SK-N-SH (cell line): ENCODE measurements around the gene FBXO7. TPM values are rescaled to one million over a fixed set of nuclear protein-coding genes. Genes with fewer than 3 reads are reported as not detected.

Experiments used
- CTCF ChIA-PET: fragments of 300-600, 350-600 bp; formaldehyde crosslinking; extraction: SDS; loops from one replicate; lab custom pipeline; 2021; lab: Yijun Ruan, JAX
- POLR2A ChIA-PET: fragments of 350-600 bp; sonication (Branson Sonifier 250); formaldehyde crosslinking; extraction: SDS; loops from one replicate; lab custom pipeline; 2020; ENCODE audit warnings: antibody characterized with exemption, inconsistent platforms; lab: Yijun Ruan, JAX
- DNase-seq: peaks from one replicate; pipeline ENCODE4 v3.0.0; 2012
- H2AFZ ChIP-seq: fragments of 200-600 bp; sonication (generic); 2 replicates; pipeline ENCODE4 v1.8.1; 2016; ENCODE audit warnings: antibody characterized with exemption, mild to moderate bottlenecking, low read depth
- H3F3A ChIP-seq: fragments of 200-600 bp; sonication (generic); replicated peaks from 2 replicates; pipeline ENCODE3; 2016; ENCODE audit warnings: antibody characterized with exemption, mild to moderate bottlenecking; ENCODE audit not compliant: insufficient read depth
- H3K27ac ChIP-seq, 2 experiments: fragments of 200-500 bp in 1 of 2; fragments of 200-600 bp in 1 of 2; sonication (Bioruptor generic) in 1 of 2; sonication (generic), shearing (Covaris generic) in 1 of 2; 2 replicates each; pipeline versions ENCODE4 v1.5.1 to v1.6.1; 2014 to 2016; ENCODE audit warnings: low read depth in 2 of 2, inconsistent platforms in 1 of 2, low read length in 1 of 2, mild to moderate bottlenecking in 1 of 2, mixed read lengths in 1 of 2
- H3K27me3 ChIP-seq: fragments of 200-600 bp; sonication (generic), shearing (Covaris generic); 2 replicates; pipeline ENCODE4 v1.6.1; 2016; ENCODE audit warnings: mixed run types; ENCODE audit not compliant: insufficient read depth
- H3K36me3 ChIP-seq, 2 experiments: fragments of 200-500 bp in 1 of 2; fragments of 200-600 bp in 1 of 2; sonication (Bioruptor generic) in 1 of 2; sonication (generic) in 1 of 2; replicated peaks in 1 of 2; 2 replicates each; pipeline versions ENCODE3 to v1.5.1; 2014 to 2016; ENCODE audit warnings: low read length in 1 of 2, mild to moderate bottlenecking in 1 of 2; ENCODE audit not compliant: insufficient read depth in 2 of 2, control insufficient read depth in 1 of 2
- H3K4me1 ChIP-seq, 2 experiments: fragments of 200-500 bp in 1 of 2; fragments of 200-600 bp in 1 of 2; sonication (Bioruptor generic) in 1 of 2; sonication (generic), shearing (Covaris generic) in 1 of 2; 2 replicates each; pipeline versions ENCODE4 v1.5.1 to v1.6.1; 2014 to 2016; ENCODE audit warnings: low read depth in 1 of 2, low read length in 1 of 2, mixed run types in 1 of 2; ENCODE audit not compliant: insufficient read depth in 2 of 2, control insufficient read depth in 1 of 2
- H3K4me2 ChIP-seq: fragments of 200-600 bp; sonication (generic), shearing (Covaris generic); 2 replicates; pipeline ENCODE4 v1.6.1; 2017; ENCODE audit warnings: mixed run types
- H3K4me3 ChIP-seq, 2 experiments: fragments of 200-500 bp in 1 of 2; fragments of 200-600 bp in 1 of 2; sonication (Bioruptor generic) in 1 of 2; sonication (generic), shearing (Covaris generic) in 1 of 2; 2 replicates each; pipeline versions ENCODE4 v1.5.1 to v1.8.1; 2014 to 2016; ENCODE audit warnings: low read depth in 2 of 2, inconsistent platforms in 1 of 2, low read length in 1 of 2, mild to moderate bottlenecking in 1 of 2, mixed read lengths in 1 of 2, moderate library complexity in 1 of 2
- H3K79me2 ChIP-seq: fragments of 200-600 bp; sonication (generic); 2 replicates; pipeline ENCODE4 v1.8.1; 2017; ENCODE audit warnings: mild to moderate bottlenecking; ENCODE audit not compliant: insufficient read depth
- H3K9ac ChIP-seq: fragments of 200-600 bp; sonication (generic); 2 replicates; pipeline ENCODE4 v1.6.1; 2017; ENCODE audit warnings: mixed run types
- H3K9me2 ChIP-seq: fragments of 200-600 bp; sonication (generic); 2 replicates; pipeline ENCODE4 v1.6.1; 2017; ENCODE audit warnings: mixed run types
- H3K9me3 ChIP-seq: fragments of 200-600 bp; sonication (generic); 2 replicates; pipeline ENCODE4 v1.6.1; 2017; ENCODE audit warnings: mixed run types, mild to moderate bottlenecking, moderate library complexity
- H4K20me1 ChIP-seq: fragments of 200-600 bp; sonication (generic); 2 replicates; pipeline ENCODE4 v1.6.1; 2017; ENCODE audit warnings: mild to moderate bottlenecking, mixed run types; ENCODE audit not compliant: insufficient read depth
- CHD2 ChIP-seq: fragments of 150-350 bp; IDR thresholded peaks from 2 replicates; pipeline ENCODE4 v1.6.1; 2018; ENCODE audit warnings: low read length; ENCODE audit not compliant: partially characterized antibody
- CTCF ChIP-seq: fragments of 200-600 bp; sonication (generic); IDR thresholded peaks from 2 replicates; pipeline ENCODE4 v1.6.1; 2017; ENCODE audit warnings: antibody characterized with exemption, mild to moderate bottlenecking, moderate library complexity
- EP300 ChIP-seq, 2 experiments: IDR thresholded peaks; 2 replicates each; pipeline versions ENCODE4 v1.4.0 to v1.6.1; 2012; ENCODE audit warnings: borderline replicate concordance in 1 of 2, low read depth in 1 of 2, low read length in 1 of 2
- EZH2phosphoT487 ChIP-seq: fragments of 200-600 bp; sonication (generic); IDR thresholded peaks from 2 replicates; pipeline ENCODE4 v1.6.1; 2017; ENCODE audit warnings: low read depth, mixed run types, mild to moderate bottlenecking, antibody characterized with exemption, moderate library complexity, borderline replicate concordance
- FOSL2 ChIP-seq: IDR thresholded peaks from 2 replicates; pipeline ENCODE4 v1.4.0; 2012; ENCODE audit warnings: low read depth, mild to moderate bottlenecking, moderate library complexity, borderline replicate concordance
- FOXJ3 ChIP-seq: sonication (generic); formaldehyde crosslinking; IDR thresholded peaks from 2 replicates; pipeline ENCODE4 v1.5.1; 2020; ENCODE audit warnings: mild to moderate bottlenecking, missing genetic modification reagents
- FOXM1 ChIP-seq: IDR thresholded peaks from 2 replicates; pipeline ENCODE4 v1.4.0; 2012; ENCODE audit warnings: low read depth, mild to moderate bottlenecking
- GABPA ChIP-seq: IDR thresholded peaks from 2 replicates; pipeline ENCODE4 v1.4.0; 2012; ENCODE audit warnings: low read depth, mild to moderate bottlenecking
- IRF3 ChIP-seq: fragments of 150-350 bp; IDR thresholded peaks from 2 replicates; pipeline ENCODE4 v1.6.1; 2016; ENCODE audit warnings: mild to moderate bottlenecking, low read depth, low read length
- MEF2A ChIP-seq: IDR thresholded peaks from 2 replicates; pipeline ENCODE4 v1.4.0; 2012; ENCODE audit warnings: low read depth, borderline replicate concordance
- MXI1 ChIP-seq: IDR thresholded peaks from 2 replicates; pipeline ENCODE4 v1.6.1; 2012; ENCODE audit warnings: mild to moderate bottlenecking, low read depth, low read length, improper control_type of control experiment
- NFIC ChIP-seq: IDR thresholded peaks from 2 replicates; pipeline ENCODE4 v1.4.0; 2012; ENCODE audit warnings: borderline replicate concordance
- POLR2AphosphoS5 ChIP-seq: IDR thresholded peaks from 2 replicates; pipeline ENCODE4 v1.6.1; 2012; ENCODE audit warnings: low read depth, low read length
- RFX5 ChIP-seq: IDR thresholded peaks from 2 replicates; pipeline ENCODE4 v1.6.1; 2012; ENCODE audit warnings: mild to moderate bottlenecking, improper control_type of control experiment, low read length
- TAF1 ChIP-seq: IDR thresholded peaks from 2 replicates; pipeline ENCODE4 v1.6.1; 2012; ENCODE audit warnings: low read depth, mild to moderate bottlenecking, low read length, moderate library complexity, borderline replicate concordance
- TCF12 ChIP-seq: IDR thresholded peaks from 2 replicates; pipeline ENCODE4 v1.4.0; 2012
- TEAD4 ChIP-seq: IDR thresholded peaks from 2 replicates; pipeline ENCODE4 v1.4.0; 2012; ENCODE audit warnings: mild to moderate bottlenecking, borderline replicate concordance; ENCODE audit not compliant: insufficient read depth
- WGBS: methylation state at CpG from one replicate; pipeline ENCODE4 v1.1.6; 2017; ENCODE audit warnings: low lambda C conversion rate; 5-methylcytosine and 5-hydroxymethylcytosine counted together
- polyA plus RNA-seq, 3 experiments: library from polyadenylated mRNA; depleted of rRNA; stranded (reverse); fragments of >200 nt; gene quantifications; 2 replicates each; pipeline ENCODE4 v1.2.3, GENCODE V29; 2012
- TF ChIP-seq, protein P1 (sequence below): IDR thresholded peaks from 2 replicates; pipeline ENCODE4 v1.6.1; 2012; ENCODE audit warnings: mild to moderate bottlenecking, low read depth, low read length, moderate library complexity
- TF ChIP-seq, protein P2 (sequence below): IDR thresholded peaks from 2 replicates; pipeline ENCODE4 v1.4.0; 2012; ENCODE audit warnings: low read depth, borderline replicate concordance
- TF ChIP-seq, protein P3 (sequence below): IDR thresholded peaks from 2 replicates; pipeline ENCODE4 v1.4.0; 2012; ENCODE audit warnings: low read depth, borderline replicate concordance

FBXO7 gene
- polyA plus RNA-seq, 1 of the 3 experiments (the other 2 are of a cell fraction): 77.3 TPM

DNA sequence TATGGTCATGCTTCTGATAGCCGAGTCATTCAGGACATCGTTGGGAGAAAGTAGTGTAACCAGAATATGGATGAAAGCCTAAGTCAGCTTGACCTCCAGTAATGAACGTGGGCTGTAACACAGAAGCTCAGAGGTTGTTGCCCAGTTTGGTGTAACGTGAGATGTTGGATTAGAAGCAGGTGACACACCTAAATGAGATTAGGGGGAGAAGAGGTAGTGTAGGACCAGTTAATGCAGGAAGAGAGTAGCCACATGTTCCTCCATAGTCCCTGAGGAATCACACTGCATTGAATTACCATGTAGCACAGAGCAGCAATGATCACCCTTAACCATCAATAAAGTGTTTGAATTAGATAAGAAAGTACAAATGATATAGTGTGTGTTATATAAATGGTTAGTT lies 20.4 kb downstream of the FBXO7 start (continued):
- TF ChIP-seq, protein P1, sequence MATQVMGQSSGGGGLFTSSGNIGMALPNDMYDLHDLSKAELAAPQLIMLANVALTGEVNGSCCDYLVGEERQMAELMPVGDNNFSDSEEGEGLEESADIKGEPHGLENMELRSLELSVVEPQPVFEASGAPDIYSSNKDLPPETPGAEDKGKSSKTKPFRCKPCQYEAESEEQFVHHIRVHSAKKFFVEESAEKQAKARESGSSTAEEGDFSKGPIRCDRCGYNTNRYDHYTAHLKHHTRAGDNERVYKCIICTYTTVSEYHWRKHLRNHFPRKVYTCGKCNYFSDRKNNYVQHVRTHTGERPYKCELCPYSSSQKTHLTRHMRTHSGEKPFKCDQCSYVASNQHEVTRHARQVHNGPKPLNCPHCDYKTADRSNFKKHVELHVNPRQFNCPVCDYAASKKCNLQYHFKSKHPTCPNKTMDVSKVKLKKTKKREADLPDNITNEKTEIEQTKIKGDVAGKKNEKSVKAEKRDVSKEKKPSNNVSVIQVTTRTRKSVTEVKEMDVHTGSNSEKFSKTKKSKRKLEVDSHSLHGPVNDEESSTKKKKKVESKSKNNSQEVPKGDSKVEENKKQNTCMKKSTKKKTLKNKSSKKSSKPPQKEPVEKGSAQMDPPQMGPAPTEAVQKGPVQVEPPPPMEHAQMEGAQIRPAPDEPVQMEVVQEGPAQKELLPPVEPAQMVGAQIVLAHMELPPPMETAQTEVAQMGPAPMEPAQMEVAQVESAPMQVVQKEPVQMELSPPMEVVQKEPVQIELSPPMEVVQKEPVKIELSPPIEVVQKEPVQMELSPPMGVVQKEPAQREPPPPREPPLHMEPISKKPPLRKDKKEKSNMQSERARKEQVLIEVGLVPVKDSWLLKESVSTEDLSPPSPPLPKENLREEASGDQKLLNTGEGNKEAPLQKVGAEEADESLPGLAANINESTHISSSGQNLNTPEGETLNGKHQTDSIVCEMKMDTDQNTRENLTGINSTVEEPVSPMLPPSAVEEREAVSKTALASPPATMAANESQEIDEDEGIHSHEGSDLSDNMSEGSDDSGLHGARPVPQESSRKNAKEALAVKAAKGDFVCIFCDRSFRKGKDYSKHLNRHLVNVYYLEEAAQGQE: no peak
- no peak for TF ChIP-seq NFIC
- no peak for TF ChIP-seq MXI1
- no peak for TF ChIP-seq TCF12
- TF ChIP-seq, protein P2, sequence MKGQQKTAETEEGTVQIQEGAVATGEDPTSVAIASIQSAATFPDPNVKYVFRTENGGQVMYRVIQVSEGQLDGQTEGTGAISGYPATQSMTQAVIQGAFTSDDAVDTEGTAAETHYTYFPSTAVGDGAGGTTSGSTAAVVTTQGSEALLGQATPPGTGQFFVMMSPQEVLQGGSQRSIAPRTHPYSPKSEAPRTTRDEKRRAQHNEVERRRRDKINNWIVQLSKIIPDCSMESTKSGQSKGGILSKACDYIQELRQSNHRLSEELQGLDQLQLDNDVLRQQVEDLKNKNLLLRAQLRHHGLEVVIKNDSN: no peak
- TF ChIP-seq CTCF: no peak
- no peak for TF ChIP-seq EZH2phosphoT487

GRCh38 chr22:32499666-32500065 lies 25.1 kb downstream of the FBXO7 start:
- 91% methylated on average over 3 of the region's 3 CpGs for WGBS
- CTCF ChIA-PET: interaction anchor here (1.6 to 4.1 kb wide), 2 partner anchors 26 to 29 kb away, joined by 4 to 12 read pairs; no protein-coding TSS in a partner anchor
- no peak for TF ChIP-seq GABPA
- no peak for TF ChIP-seq TAF1
- TF ChIP-seq TEAD4: no peak
- TF ChIP-seq, protein P3, sequence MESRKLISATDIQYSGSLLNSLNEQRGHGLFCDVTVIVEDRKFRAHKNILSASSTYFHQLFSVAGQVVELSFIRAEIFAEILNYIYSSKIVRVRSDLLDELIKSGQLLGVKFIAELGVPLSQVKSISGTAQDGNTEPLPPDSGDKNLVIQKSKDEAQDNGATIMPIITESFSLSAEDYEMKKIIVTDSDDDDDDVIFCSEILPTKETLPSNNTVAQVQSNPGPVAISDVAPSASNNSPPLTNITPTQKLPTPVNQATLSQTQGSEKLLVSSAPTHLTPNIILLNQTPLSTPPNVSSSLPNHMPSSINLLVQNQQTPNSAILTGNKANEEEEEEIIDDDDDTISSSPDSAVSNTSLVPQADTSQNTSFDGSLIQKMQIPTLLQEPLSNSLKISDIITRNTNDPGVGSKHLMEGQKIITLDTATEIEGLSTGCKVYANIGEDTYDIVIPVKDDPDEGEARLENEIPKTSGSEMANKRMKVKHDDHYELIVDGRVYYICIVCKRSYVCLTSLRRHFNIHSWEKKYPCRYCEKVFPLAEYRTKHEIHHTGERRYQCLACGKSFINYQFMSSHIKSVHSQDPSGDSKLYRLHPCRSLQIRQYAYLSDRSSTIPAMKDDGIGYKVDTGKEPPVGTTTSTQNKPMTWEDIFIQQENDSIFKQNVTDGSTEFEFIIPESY: no peak
- no peak for TF ChIP-seq RFX5
- no peak for TF ChIP-seq POLR2AphosphoS5
- no peak for TF ChIP-seq EZH2phosphoT487
- no peak for TF ChIP-seq MEF2A
- TF ChIP-seq FOSL2: no peak
- no peak for TF ChIP-seq CHD2
- no peak for TF ChIP-seq IRF3
- no peak for TF ChIP-seq FOXJ3
- no peak for TF ChIP-seq FOXM1
- TF ChIP-seq CTCF: no peak
- no peak for TF ChIP-seq EP300 (IDR thresholded peaks at IDR 0.05; ENCODE audit: borderline replicate concordance in 1 of 2, low read depth in 1 of 2, low read length in 1 of 2)

More at GRCh38 chr22:32499666-32500065, 25.1 kb downstream of the FBXO7 start:
- no peaks in the 10 kb centered on the region; a peak in 1 of 4 replicates for H3K4me1 ChIP-seq
- no peaks in the 10 kb centered on the region for H3F3A ChIP-seq
- DNase-seq: no peak
- no peaks in the 10 kb centered on the region for H3K27me3 ChIP-seq
- no peak overlapping the region for H2AFZ ChIP-seq
- no peak overlapping the region for H3K27ac ChIP-seq
- no peaks in the 10 kb centered on the region for H3K9me2 ChIP-seq
- no peaks in the 10 kb centered on the region for H4K20me1 ChIP-seq
- no peaks in the 10 kb centered on the region for H3K79me2 ChIP-seq
- H3K9me3 ChIP-seq: no peaks in the 10 kb centered on the region
- H3K36me3 ChIP-seq: peaks cover 43 to 45% of the 10 kb centered on the region in 2 experiments
- POLR2A ChIA-PET: interaction anchor here (0.6 kb wide), 1 partner anchor 89 kb away, joined by 3 read pairs; no protein-coding TSS in a partner anchor
- H3K4me3 ChIP-seq: no peak overlapping the region
- H3K4me2 ChIP-seq: no peak overlapping the region
- H3K9ac ChIP-seq: no peak overlapping the region
